Amniotic stem cell (primary cell): ENCODE data around the gene RUNX3.

Experiments used
- DNase-seq: peaks from one replicate; lab custom pipeline; 2025; lab: John Stamatoyannopoulos, UW

The RUNX3 gene

DNA sequence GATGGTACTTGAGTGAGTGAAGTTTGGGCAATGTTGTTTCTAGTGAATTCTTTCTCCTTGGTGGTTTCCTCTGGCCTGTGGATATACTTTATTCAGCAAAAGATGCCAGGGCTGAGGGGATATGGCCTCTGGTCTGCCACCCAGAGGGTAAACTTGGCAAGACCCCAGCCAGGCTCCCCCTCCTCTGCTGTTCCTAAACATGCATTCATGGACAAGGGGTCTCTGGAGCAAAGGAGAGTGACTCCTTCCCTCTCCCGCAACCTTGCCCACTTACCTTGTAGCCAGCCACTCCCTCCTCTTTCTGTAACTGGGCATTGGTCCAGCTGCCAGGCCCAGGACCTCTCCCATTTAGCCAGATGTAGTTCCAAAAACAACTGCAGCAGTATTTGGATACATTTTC lies 43.8 kb downstream of the RUNX3 start:
- DNase-seq = no peak

DNA sequence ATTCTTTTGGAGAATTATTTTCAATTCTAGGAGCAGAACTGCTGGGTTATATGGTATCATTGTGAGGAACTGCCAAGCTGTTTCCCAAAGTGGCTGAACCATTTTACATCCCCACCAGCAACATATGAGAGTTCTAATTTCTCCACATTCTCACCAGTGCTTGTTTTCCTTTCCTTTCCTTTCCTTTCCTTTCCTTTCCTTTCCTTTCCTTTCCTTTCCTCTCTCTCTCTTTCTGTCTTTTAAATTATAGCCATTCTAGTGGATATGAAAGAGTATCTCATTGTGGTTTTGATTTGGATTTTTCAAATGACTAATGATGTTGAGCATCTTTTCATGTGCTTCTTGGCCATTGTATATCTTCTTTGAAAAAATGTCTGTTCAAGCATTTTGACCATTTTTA lies 45.3 kb downstream of the RUNX3 start:
- DNase-seq = no peak

DNA sequence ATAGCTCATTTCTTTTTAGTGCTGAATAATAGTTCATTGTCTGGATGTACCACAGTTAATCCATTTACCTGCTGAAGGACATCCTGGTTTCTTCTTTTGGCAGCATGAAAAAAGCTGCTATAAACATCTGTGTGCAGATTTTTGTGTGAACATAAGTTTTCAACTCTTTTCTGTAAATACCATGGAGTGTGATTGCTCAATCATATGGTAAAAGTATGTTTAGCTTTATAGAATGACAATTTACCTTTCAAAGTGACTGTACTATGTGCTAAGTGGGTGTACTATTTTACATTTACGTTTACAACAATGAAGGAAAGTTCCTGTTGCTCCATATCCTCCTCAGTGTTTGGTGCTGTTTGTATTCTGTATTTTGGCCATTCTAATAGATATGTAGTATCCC lies 49.0 kb downstream of the RUNX3 start:
- DNase-seq = no peak

DNA sequence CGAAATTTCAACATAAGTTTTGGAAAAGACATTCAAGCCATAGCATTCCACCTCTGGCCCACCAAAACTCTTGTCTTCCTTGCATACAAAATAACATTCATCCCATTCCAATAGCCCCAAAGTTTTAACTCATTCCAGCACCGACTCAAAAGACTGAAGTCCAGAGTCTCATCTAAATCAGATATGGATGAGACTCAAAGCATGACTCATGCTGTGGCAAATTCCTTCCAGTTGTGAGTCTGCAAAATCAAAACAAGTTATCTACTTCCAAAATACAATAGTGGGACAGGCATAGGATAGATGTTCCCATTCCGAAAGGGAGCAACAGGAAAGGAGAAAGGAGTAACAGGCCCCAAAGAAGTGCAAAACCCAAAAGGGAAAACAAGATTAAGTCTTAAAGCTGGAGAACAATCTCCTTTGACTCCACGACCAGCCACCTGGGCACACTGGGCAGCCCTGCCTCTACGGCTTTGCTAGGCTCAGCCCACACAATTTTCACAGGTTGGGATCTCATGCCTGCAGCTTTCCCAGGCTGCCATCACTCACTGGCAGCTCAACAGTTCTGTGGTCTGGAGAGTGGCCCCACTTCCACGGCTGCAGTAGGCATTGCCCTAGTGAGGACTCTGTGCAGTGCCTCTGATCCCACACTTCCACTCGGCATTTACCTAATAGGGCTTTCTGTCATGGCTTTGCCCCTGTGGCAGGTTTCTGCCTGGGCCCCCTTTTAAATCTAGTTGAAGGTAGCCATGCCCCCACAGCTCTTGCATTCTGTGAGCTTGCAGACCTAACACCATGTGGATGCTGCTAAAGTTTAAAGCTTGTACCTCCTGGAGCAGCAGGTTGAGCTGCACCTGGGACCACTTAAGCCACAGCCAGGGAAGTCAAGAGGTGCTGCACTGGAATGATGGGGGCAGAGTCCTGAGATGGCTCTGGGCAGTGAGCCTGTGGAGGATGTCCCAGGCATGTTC lies 51.0 kb downstream of the RUNX3 start:
- no peak for DNase-seq

DNA sequence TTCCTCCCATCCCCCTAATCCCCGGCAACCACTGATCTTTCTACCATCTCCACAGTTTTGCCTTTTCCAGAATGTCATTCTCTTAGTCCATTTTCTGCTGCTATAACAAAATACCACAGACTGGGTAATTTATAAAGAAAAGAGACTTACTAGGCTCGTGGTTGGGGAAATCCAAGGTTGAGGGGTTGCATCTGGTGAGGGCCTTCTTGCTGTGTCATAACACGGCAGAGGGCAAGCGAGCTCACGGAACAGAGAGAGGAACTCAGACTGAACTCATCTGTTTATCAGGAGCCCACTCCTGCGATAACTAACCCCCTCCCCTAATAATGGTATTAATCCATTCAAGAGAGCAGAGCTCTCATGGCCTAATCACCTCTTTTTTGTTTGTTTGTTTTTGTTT lies 52.0 kb downstream of the RUNX3 start:
- no peak for DNase-seq

DNA sequence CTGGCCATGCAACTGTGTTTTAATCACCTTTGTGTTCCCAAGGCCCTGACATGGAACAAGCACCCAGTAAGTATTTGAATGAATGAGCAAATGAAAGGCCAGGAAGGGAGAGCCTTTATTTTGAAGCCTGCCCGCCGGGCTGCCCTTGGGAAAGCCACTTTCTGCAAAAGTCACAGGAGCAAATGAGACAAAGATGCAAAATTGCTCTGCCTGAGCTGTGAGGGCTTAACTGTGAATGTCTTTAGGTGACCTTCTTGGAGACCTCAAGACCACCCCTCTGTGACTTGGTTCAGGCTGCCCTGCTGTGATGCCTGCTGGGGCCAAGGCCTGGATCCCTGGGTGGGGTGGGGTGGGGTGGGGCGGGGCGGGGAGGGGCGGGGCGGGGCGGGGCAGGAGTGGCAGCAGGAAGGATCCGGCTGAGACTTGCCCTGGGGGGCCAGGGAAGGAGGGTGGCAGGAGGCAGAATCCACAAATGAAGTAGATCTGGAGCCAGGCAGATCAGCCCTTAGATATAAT lies 54.0 kb downstream of the RUNX3 start:
- no peak for DNase-seq

DNA sequence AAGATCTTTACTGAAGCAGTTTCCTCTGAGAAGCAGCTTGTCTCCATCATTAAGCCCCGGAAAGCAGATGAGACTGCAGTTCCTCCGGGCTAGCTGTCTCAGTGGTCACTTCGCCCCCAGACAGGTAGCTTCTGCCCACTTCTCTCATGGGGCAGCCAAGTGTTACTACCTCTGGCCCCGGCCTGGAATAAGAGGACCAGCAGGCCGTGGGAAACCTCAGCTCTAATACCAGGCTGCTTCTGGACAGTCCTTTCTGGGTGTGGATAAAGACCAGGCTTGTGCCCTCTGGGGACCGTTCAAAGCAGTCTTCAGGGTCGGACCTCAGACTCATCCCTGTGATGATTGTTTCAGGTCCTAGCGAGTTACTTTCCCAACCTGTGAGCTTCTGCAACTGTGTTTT lies 54.8 kb downstream of the RUNX3 start:
- DNase-seq = no peak

DNA sequence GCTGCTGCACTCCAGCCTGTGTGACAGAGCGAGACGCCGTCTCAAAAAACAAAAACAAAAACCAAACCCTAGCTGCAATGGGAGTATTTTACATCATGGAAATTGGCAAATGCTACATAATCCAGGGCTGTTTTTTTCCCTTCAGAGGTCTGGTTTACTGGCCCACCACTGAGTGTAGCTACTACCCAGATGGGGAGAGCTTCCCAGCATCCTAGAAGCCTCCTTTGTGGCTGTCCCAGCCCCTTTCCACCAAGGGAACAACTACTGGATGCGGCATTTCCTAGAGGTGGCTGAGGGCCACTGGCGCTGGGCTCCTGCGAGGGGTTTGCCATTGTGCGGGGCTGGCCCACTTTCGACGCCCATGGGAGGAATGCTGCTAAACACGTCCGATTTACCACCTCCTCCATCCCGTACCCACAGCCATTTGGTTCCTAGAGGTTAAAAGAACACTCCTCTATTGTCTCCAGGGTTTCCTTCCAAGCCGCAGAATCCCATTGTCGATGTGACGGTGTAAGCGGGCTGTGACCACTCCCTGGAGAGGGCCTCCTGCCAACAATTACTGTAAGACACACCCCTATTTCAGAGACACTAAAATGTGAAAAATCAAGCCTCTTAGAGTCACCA lies 55.4 kb downstream of the RUNX3 start:
- DNase-seq = no peak

DNA sequence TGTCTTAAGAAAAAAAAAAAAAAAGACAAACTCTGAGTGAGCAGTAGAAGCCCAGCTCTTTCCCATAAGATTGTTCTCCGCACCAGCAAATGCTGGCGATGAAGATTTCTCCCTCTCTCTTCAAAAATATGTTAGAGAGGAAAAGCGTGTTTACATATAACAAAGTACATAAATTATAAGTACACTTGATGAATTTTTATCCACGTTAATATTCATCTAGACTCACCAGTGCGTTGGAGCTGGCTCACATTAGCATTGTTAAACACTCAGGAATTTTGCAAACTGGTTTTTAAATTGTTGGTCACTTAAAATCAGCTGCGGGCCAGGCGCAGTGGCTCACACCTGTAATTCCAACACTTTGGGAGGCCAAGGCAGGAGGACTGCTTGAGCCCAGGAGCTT lies 56.0 kb downstream of the RUNX3 start:
- DNase-seq = no peak

DNA sequence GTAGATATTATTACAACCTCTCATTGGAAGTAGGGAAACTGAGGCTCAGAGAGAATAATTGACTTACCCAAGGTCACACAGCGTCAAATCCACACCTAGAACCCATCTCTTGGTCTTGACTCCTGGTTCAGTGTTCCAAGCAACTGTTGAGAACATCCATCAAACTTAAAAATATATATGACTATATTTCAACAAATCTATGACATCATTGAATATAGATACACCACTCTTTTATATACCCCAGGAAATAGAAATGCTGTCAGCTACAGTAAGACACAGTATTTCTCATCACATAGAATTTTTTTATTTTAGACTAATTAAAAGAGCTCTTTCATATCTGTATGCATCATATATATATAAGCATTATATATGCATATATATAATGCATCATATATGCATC lies 56.9 kb downstream of the RUNX3 start:
- no peak for DNase-seq

DNA sequence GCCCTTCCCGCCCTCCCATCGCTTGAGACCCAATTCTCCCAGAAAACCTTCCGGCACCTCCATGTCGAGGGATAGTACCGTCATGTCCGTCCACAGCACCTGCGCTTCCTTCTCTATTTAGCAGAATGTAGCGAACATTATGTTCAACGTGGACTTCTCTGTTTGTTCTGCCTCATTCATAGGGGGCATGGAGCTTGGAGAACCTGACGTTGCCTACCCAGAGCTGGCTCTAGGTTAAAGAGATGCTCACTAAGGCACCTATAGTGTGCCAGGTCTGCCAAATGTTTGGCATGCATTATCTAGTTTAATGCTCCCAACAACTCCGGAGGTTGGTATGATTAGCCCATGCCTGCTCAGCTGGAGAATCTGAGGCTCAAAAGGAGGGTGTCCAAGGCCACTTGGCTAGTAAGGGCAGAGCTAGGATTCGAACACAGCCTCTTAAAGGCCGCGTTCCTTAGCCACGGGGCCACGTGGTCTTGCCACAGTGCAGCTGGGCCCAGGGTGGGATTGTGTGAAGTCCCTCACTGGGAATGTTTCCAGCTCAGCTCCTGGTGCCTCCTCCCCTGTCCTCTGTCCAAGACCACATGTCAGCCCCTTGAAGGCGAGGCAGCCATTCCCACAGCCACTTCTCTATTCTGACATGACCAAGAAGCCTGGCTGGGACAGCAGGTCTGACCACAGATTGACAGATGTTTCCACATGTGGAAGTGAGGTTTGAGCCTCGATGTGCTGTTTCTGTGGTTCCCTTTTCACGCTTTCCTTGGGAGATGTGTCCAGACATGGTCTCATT lies 57.8 kb downstream of the RUNX3 start:
- DNase-seq = no peak

DNA sequence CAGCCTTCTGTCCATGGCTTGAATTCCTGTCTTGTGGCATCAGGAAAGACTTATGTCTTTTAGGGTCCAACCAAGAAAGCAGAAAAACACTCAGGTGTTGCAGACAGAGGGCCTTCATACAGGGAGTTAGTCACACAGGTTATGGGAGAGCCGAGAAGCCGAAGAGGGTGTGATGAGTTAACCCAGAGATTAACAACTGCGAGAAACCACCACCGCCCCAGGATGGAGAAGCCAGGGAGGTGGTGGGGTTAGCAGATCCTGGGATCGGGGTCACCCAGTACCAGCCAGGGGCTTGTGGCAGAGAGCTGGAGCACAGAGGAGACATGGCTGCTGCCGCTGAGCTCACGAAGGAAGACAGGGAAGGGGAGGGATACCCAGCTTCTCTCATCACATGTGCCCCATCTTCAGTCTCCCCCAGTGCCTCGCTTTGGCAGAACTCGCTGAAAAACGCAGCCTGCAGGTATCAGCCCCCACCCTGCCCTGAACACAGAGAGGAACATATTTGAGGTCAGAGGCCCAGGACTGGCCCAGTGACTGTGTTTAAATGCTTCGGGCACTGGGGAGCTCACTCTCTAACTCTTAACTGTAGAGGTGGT lies 58.7 kb downstream of the RUNX3 start:
- no peak for DNase-seq

DNA sequence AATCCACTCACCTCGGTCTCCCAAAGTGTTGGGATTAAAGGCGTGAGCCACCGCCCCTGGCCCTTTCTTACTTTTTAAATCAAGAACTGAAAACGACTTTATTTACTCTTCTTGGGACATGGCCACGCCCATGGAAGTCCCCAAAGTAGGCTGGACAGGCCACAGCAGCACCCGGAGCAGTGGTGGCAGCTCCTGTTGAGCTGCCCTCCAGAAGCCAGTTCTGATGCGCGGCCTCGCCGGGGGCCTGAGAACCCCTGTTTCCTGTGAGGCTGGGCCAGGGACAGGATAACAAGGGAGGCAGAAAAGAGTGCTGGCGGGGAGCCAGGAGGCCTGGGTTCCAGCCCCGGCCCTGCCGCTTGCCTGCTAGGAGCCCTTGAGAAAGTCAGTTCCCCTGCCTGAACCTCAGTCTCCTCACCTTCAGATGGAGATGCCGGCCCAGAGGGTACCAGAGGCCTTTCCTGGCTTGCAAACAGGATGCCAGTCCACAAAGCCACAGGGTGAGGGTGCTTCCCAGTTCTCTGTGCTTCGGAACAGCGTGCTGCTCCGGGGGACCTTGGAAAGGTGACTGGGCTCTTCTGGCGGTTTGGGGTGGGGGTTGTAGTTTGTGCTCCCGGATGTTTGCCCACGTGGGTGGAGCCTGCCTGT lies 59.4 kb downstream of the RUNX3 start:
- no peak for DNase-seq

DNA sequence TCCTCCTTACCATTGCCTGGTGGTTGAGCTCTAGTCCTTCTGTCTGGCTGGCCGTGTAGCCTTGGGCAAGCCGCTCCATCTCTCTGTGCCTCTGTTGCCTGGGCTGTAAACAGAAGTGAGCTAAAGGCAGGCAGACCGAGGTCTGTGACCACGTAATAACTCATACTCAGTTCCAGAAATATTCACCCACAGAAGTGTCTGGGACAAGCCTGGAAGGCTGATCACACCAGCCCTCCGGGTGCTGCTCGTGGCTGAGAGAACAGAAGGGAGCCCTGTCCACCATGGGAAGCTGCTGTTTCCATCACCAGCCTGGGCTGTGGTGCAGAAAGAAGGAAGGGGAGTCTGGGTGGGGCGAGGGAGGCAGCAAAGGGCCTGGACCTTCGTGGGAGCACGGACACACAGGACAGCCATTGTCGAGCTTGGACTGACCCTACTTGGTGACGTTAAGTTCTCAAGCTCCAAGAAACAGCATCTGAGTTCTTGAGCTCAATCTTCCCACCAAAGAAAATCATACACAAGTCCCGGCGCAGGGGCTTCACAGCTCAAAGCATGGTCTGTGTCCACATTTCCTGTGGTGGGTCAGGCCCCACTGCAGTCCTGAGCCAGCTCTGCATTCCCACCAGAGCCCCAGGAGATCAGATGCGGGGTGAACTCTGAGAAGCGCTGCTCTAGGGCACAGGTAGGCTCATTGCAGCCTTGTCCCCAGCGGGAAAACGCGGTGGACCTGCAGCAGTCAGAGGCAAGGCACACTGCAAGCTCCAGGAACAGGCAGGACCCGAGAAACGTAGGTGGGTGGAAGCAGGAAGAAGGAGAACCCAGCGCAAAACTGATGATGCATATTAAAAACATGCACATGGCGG lies 61.8 kb downstream of the RUNX3 start:
- no peak for DNase-seq

DNA sequence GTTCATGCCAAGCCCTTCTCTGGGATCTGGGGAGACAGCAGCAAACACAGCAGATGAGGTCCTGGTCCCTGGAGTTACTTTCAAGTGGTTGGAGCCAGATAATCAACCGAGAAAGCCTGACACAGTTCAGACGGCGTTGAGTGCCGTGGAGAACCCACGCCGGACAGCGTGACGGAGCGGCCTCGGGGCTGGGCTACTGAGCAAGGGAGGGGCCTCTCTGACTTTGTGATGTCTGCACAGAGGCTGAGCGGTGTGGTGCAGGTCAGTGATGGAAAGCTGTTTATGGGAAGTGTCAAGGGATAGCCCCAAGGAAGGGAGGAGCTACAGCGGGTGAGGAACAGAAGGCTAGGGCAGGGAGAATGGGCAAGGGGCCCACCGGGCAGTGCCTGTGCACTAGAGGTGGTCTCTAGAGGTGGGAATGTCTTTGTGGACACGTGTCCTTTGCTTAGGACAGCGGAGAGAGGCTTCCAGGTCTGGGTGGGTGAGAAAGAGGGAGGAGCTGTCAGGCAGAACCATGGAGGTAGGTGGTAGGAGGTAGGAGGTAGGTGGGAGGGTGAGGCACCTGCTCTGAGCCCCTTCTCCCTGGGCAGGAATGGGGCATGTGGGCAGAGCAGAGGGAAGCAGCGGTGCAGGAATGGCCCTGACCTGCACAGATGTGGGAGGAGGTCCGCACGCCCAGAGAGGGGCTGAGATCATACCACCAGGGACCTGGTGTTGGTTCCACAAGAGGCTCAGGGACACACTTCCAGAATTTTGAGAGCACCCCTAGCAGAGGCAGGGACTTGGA lies 62.8 kb downstream of the RUNX3 start:
- DNase-seq = no peak

DNA sequence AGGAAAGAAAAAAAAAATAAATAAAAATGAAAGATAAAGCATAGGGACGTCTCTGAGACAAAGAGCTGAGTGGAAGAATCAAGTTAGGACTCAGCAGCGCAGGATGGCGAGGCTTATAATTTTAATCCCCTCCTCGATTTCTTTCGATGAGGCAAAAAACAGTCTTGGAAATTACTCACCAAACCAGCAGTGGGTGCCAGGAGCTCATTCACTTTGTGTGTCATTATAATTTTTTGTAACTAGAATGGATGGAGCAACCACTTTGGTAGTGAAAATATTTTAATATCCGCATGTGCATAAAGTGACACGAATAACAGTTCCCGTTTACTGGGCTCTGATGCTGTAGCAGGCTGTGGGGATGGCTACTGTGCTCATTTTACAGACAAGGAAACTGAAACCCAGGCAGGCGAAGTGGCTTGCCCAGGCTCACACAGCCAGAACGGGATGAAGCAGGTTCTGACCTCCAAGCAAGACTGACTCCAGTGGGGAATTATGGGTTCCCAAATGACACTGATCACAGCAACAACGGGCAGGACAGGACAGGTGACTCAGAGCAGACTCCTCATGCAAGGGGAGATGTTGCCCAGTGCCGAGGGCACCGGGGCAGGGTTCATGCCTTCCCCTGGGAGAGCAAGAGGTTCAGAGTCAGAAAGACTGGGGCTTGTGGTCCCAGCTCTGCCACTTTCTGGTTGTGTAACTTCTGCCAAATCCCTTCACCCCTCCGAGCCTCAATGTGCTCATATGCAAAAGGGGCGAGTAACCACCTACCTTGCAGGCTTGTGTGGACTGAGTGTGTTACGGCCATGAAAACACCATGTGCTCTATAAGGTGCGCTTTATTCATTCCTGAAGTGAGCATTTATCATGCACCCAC lies 63.6 kb downstream of the RUNX3 start:
- no peak for DNase-seq

DNA sequence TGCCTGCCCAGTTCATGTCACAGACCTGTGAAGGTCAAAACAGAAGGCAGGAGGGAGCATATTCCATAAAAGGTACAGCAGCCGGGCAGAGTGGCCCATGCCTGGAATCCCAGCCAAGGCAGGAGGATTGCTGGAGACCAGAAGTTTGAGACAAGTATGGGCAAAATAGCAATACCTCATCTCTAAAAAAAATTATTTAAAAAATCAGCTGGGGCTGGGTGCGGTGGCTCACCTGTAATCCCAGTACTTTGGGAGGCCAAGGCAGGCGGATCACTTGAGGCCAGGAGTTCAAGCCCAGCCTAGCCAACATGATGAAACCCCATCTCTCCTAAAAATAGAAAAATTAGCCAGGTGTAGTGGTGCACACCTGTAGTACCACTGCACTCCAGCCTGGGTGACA lies 64.5 kb downstream of the RUNX3 start:
- no peak for DNase-seq

DNA sequence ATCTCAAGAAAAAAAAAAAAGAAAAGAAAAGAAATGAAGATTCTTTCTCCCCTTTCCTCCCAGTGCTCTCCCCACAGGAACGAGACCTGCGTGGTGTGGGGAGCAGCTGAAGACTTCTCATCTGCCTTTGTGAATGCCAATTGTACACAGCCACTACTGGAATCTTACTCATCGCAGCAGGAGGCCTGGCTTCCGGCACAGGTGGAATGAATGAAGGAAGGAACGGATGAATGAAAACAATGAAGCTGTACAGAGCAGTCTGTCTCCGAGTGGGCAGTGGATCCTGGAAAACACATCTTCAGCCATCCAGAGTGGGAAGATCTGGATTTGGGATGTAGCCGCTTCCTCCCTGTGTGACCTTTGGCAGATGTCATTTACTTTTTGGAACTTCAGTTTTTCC lies 64.9 kb downstream of the RUNX3 start:
- no peak for DNase-seq

DNA sequence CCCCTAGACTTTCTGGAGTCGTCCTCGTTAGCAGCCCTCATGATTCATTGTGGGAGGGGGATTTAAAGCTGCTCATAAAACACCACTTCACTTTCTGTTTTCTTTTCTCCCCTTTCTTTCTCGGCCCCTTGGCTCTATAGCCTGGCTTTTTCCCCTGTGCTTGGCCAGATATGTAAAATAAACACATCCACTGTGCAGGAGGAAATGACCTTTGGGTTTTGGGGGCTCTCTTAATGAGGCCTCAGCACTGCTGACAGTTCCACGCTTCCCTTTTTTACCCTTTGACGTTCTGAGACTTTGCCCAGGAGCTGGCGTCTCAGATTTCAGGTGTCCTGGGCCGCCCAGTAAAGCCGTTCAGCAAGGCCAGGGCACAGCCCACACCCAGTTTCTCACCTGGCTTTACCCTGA lies 65.7 kb downstream of the RUNX3 start:
- DNase-seq = no peak
